ENCODE measurements around the gene PCSK7. TPM values are rescaled to one million over a fixed set of nuclear protein-coding genes. Genes with fewer than 3 reads are reported as not detected.
"Not testable (repeated sequence)": the region's sequence is repeated elsewhere in the genome, so short reads cannot be mapped to it uniquely, and the experiment has no call there.

The PCSK7 gene
- total RNA-seq, 2 experiments from 2014 or later = 79.3 to 86.9 TPM

GRCh38 chr11:117219995-117220394 is 11.9 kb downstream of the PCSK7 start:
- ChIA-PET POLR2A (interaction anchor here (0.6 kb wide), 1 partner anchor 27 kb away, joined by 3 read pairs; no protein-coding TSS in a partner anchor), CTCF (interaction anchor here (0.5 to 0.8 kb wide), 2 partner anchors 487 to 891 kb away, joined by 3 read pairs; no protein-coding TSS in a partner anchor)

GRCh38 chr11:117219455-117219854 is 12.4 kb downstream of the PCSK7 start:
- CTCF ChIA-PET = interaction anchor here (0.5 to 0.8 kb wide), 2 partner anchors 487 to 892 kb away, joined by 3 read pairs; no protein-coding TSS in a partner anchor
- POLR2A ChIA-PET = no interaction called here

GRCh38 chr11:117219001-117219400 is 12.9 kb downstream of the PCSK7 start:
- POLR2A ChIA-PET = no interaction called here
- CTCF ChIA-PET = interaction anchor here (1.1 kb wide), 1 partner anchor 8 kb away, joined by 4 read pairs; no protein-coding TSS in a partner anchor

GRCh38 chr11:117218133-117218915 is 13.5 kb downstream of the PCSK7 start:
- POLR2A ChIA-PET = no interaction called here
- CTCF ChIA-PET = interaction anchor here (0.6 to 1.5 kb wide), 3 partner anchors 9 to 310 kb away, joined by 3 to 4 read pairs (median 3); no protein-coding TSS in a partner anchor

GRCh38 chr11:117217141-117218084 is 14.5 kb downstream of the PCSK7 start:
- POLR2A ChIA-PET = no interaction called here
- CTCF ChIA-PET = interaction anchor here (1.1 to 1.5 kb wide), 2 partner anchors 9 to 12 kb away, joined by 3 to 4 read pairs; no protein-coding TSS in a partner anchor

- ChIA-PET CTCF (no interaction called here), POLR2A (interaction anchor here (0.6 kb wide), 1 partner anchor 1334 kb away, joined by 3 read pairs; no protein-coding TSS in a partner anchor)
Observed at GRCh38 chr11:117214404-117215110, 17.3 kb downstream of the PCSK7 start.

GRCh38 chr11:117212697-117213355 is 19.0 kb downstream of the PCSK7 start:
- CTCF ChIA-PET = interaction anchor here (0.7 kb wide), 1 partner anchor 438 kb away, joined by 4 read pairs; no protein-coding TSS in a partner anchor
- POLR2A ChIA-PET = no interaction called here

GRCh38 chr11:117210620-117211019 is 21.3 kb downstream of the PCSK7 start:
- POLR2A ChIA-PET = no interaction called here
- CTCF ChIA-PET = interaction anchor here (1.1 kb wide), 1 partner anchor 16 kb away, joined by 4 read pairs; no protein-coding TSS in a partner anchor

- CTCF ChIA-PET, POLR2A ChIA-PET: not testable (repeated sequence)
Observed at GRCh38 chr11:117209351-117210125, 22.3 kb downstream of the PCSK7 start.

- POLR2A ChIA-PET, CTCF ChIA-PET: not testable (repeated sequence)
Observed at GRCh38 chr11:117208710-117209109, 23.2 kb downstream of the PCSK7 start.

- CTCF ChIA-PET, POLR2A ChIA-PET: not testable (repeated sequence)
Observed at GRCh38 chr11:117207481-117207880, 24.4 kb downstream of the PCSK7 start.

- CTCF ChIA-PET, POLR2A ChIA-PET: not testable (repeated sequence)
Observed at GRCh38 chr11:117206859-117207258, 25.0 kb downstream of the PCSK7 start.

GRCh38 chr11:117206111-117206510 is 25.8 kb downstream of the PCSK7 start:
- POLR2A ChIA-PET, CTCF ChIA-PET: not testable (repeated sequence)

GRCh38 chr11:117205211-117205818 is 26.6 kb downstream of the PCSK7 start:
- CTCF ChIA-PET = interaction anchor here (0.9 kb wide), 1 partner anchor 12 kb away, joined by 3 read pairs; no protein-coding TSS in a partner anchor
- POLR2A ChIA-PET = no interaction called here

- POLR2A ChIA-PET = no interaction called here
- CTCF ChIA-PET = interaction anchor here (0.9 kb wide), 1 partner anchor 13 kb away, joined by 3 read pairs; no protein-coding TSS in a partner anchor
Observed at GRCh38 chr11:117204283-117205080, 27.4 kb downstream of the PCSK7 start.

- POLR2A ChIA-PET = no interaction called here
- CTCF ChIA-PET = no interaction called here
Observed at GRCh38 chr11:117203069-117203407, 28.8 kb downstream of the PCSK7 start.

All from activated CD8-positive, alpha-beta memory T cell treated with anti-CD3 and anti-CD28 coated beads for 36 hours (primary cell).